Measurements from ENCODE around the gene ZPR1.

The ZPR1 gene

DNA sequence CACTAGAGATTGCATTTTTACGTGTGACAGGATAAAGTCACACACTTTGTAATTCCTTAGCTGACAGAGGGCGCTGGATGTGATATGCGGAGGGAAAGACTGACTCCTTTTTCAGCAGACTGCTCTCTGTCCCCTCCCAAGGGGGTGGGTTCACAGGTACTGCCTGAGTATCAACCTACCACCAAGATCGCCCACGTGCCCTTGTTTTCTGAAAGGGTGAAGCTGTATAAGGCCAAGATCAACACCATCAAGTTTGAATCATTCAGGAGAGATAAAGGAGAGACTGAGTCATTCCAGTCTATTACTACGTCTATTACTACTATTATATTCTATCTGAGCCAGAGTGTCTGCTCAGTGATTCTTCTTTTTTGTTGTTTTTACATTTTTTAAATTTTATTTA lies 45.7 kb downstream of the ZPR1 start:
- no peak for DNase-seq

DNA sequence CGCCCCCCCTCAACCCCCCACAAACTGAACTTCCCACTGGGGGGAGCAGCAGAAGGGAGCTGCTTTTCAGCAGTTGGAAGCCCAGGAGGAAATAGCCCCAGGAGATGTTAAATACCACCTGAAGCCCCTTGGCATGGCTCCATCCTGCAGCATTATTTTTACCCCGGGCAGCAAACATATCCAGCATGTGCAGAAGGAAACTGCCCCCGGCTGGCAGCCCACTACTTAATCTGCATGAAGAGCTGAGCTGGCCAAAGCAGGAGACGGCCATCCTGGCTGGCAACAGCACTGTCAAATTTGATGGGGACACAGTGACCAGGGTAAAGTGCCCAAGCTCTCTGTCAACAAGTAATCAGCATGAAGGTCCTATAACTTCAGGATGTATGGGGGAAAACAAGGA lies 47.1 kb downstream of the ZPR1 start:
- DNase-seq: no peak

DNA sequence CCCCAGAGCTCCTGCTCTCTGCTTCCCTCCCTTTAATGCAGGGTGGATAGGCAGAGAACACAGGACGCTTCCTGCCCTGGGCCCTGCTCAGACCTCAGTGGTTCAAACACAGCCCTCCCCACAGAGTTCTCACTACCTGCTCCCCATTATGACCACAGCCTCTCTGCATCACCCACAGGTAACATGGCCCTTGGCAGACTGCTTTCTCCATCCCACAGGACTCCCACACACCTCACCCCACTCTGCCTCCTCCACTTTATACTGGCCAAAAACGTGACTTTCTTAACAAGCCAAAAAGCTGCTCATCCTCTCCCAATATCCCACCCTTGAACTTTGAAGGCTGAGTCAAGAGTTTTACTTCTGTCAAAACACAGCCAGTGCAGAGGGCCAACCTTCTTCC lies 48.8 kb downstream of the ZPR1 start:
- DNase-seq: no peak

DNA sequence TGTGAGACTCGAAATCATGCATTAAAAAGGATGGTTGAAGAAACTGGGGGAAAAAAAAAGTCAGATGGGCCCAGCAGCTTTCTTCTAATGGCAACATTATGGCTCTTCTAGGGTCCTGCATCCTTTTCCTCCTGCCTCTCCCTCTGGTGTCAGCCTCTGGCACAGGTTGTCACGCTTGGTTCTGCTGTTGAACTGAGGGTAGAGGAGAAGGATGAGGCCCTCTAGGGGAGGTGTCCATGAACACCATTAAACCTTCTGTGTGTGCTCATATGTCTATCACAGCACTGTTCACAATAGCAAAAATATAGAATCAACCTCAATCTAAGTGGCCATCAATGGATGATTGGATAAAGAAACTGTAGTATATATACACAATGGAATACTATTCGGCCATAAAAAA lies 51.1 kb downstream of the ZPR1 start:
- no peak for DNase-seq

DNA sequence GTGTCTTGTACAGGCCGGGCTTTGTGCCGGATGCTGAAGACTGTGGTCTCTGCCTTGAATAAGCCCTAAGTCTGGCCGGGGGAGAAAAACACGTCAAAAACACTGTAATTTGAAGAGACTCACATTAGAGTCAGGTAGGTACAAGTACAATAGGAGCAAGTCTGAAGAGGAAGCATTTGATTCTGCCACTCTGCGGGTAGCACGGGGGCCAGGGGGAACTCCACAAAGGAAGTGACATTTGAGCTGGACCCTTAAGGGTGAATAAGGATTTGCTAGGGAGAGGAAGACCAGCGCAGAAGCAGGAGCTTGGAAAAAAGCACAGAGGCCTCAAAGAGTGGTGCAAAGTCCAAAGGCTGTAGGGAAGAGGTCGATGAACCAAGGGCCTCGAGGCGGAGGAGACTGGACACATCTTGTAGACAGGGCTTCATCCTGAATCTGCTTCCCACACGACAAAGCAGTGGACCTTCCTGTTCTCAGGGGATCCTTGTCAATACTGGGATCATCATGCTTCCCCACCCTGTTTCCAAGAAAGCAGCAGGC lies 53.8 kb downstream of the ZPR1 start:
- DNase-seq: no peak

DNA sequence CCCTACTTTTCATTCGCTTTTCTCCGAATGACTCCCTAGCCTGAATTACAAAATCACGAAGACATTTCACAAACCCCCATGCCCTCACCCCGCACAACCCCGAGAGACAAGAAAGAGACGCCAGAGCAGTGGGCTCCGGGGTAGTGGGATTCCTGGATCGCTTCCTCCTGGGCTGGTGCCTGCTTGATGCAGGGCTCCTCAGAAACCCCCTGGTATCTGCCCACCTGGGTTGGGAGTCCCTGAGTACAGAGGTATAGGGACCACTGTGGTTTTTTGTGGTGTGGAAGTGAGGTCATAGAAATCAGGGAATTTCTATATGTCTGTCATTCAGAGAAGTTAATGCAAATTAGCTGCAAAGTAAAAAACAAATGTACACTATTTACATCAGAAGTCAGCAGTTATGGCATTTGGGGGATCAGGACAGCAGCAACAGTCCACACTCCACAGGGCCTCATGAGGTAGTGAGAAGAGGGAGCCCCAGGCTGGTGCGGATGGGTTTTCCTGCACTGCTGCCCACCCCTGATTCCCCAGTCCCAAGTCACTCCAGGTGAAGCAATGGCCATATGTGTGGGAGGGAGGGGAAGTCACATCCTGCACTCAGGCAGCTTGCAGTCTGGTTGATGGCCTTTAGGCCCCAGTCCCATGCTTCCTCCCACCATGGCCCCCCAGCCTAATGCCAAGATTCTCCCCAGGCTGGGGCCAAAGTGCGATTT lies 54.6 kb downstream of the ZPR1 start:
- no peak for DNase-seq

DNA sequence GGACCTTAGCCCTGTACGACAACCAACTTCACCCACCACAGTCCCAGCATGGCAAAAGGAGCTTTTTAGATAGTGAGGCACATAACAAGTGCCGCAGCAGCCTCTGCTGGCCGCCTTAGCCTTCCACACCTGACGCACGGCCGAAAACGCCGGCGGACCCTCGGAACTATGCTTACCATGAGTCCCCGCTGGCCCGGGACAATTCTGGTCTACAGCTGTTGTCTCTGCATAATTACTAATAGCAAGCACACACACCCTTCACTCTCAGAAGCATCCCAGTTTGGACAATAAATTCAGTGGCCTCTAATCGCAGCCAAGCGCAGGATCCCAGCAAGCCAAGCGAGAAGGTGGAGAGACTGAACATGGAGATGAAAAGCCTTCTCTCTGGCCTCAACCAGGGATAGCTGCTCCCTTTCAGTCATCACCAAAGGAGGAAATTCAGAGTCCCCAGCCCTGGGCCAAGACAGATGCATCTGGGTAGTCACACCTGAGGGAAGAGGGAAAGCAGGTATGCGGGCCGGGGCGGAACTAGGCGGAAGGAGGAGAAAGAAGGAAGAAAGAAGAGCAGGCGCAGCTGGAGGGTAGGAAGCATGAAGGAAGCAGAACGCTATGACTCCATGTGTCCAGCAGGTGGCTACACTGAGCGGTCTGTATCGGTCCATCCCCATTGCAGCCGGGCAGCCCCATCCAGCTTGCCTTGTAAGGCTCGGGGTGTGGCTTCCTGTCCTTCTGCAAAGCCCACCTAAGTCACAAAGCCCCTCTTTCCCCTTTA lies 55.4 kb downstream of the ZPR1 start:
- DNase-seq: peak; percentile 32

DNA sequence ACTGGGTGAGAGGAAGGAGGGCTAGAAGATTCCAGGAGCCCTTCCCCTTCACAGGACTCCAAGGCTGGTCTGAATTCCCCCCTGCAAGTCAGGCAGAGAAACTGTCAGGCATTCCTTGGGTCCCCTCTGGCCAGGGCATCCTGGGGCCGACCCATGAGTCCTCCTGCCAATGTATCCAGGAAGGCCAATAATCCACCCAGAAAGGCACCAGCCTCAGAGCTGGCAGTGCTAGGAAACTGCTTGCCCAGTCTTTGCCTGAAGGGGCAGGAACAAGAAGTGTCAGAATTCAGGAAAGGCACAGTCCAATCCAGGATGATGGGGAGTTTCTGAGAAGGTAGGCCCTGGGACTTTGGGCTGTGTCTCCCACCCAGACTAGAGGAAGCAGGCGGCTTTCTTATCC lies 56.0 kb downstream of the ZPR1 start:
- no peak for DNase-seq

DNA sequence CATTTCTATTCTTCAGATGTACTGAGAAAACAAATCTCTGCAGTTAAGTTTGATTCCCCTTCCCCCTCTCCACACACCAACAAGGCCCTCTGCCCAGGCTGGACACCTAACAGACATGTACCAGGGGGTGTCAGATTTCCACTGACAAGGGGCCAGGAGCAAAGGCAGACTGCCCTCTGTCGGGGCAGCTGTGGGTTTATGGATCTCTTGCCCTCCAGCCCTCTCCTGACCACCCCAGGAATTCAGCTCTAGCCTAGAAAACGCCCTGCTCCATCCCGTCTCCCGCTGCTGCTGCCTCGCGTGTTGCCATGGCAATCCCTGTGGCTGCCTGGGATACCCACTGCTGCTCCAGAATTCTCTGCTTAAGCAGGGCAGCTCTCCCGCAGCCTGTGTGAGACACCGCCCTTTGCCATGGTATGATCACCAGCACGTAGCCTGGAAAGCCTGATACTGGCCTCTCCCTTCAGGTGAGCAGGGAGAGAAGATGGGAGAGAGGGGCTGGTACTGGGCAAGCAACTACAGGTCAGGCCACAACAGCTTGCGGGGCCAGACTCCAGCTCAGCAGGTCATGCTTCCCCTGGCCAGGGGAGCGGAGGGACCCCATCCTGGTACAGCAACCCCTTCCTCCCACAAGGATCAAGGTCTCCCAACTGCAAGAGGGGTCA lies 56.6 kb downstream of the ZPR1 start:
- no peak for DNase-seq

DNA sequence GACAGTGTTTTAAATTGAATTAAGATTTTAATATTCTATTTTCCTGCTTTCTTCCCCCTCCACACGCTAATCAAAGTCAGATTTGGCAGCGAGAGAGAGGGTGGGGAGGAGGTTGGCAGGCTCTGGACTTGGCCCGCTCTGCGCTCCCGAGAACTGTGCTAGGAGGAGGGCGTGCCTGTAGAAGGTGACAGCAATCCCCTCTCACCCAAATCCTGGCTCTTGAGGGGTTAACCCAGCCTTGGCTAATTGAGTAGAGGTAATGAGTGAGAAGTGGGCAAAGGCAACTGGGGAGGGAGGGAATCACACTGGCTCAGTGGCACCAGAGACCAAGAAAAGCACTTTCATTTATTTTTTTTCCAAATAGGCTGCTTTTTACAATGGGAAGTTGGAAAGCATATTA lies 57.2 kb downstream of the ZPR1 start:
- DNase-seq: no peak

DNA sequence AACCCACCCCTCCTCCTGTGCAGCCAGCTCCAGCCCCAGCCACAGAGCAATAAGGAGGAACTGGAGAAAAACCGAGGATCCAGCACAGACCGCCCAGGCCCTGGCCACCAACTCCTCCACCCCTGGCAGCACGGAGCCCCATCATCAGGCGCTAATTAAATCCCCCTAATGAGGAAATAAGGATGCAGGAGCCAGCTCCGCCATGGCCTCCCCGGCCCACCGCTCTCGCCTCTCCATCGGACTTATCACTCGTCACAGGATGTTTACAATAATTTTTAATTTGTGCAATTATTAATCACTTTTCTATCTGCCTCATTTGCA lies 57.6 kb downstream of the ZPR1 start:
- DNase-seq: no peak

DNA sequence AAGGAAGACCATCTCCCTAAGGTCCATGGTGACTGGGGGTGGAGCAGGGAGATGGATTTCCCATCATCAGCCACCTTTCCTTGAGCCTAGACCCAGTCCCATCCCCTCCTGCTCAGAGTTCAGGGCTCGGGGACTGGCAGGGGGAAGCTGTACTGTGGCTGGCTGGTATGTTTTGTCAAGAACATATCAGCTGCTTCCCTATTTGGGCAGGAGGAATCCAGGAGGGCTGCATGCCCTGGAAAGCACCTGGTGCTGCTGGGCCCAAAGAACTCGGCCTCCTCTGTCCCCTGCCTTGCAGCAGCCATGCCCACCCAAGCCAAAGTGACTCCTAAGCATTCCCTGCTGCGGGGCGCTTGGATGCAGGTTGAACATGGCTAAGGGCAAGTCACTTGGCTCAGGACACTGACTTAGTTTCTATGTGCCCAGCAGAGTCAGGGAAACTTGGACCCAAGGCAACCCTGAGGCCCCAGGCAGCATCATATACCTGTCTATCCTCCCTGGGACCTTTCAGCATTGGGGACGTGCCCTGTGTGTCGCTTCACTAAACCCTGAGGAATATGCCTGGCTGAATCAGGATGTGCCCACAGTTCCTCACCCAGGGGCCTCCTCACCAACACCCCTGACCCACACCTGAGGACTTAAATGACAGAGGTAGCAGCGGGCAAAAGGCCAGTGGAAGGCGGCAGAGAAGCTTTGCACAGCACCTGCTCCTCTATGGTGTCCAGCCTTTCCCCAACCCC lies 58.2 kb downstream of the ZPR1 start:
- DNase-seq: no peak

DNA sequence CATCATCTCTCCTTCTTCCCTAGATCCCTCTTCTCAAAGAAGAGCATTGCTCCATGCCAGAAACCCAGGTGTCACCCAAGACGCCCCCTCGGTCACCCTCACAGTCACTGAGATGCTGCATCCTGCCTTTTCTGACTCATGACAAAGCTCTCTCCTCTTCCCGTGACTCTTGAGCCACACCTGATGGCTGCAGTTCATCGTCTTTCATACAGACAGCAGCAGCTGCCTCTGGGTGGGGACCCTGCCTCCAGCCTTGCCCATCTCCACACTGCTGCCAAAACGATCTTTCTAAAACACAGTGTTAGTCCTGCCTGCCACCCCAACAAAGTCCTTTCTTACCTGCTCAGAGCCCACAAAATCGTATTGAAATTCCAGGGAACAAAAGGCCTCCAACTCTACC lies 59.8 kb downstream of the ZPR1 start:
- no peak for DNase-seq

DNA sequence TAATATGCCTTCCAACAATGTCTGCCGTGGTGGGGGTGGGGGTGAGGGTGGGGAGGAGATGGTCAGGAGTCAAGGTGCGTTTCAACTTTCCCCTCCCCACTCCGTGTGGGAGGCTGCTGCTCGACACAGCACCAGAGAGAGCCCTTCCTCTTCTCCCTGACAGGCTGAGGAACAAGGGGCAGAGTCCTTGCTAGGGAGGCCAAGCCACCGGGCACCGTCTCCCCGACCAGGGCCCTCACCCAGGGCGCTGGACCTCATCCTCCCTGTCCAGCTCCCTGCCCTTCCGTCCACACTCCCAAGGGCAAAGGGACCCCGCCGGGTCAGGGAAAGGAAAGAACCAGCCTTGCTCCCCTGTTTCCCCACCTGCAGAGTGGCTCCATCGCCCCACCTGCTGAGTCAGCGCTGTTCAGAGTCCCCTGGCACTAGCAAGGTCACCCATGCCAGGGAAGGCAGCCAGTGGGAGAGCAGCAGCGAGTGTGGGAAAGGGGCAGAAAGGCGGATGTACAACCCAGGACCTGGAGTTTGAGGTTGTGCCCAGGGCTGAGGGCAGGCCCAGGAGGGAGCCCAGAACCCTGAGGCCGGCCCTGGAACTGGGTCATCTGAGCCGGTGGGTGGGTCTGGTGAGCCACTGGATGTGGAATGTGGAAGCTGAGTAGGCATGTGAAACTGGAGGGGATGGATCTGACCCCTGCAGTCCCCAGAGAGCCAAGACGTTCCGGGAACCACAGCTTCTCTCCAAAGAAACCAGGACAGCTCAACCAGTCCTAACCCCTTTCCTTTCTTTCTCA lies 62.2 kb downstream of the ZPR1 start:
- no peak for DNase-seq

DNA sequence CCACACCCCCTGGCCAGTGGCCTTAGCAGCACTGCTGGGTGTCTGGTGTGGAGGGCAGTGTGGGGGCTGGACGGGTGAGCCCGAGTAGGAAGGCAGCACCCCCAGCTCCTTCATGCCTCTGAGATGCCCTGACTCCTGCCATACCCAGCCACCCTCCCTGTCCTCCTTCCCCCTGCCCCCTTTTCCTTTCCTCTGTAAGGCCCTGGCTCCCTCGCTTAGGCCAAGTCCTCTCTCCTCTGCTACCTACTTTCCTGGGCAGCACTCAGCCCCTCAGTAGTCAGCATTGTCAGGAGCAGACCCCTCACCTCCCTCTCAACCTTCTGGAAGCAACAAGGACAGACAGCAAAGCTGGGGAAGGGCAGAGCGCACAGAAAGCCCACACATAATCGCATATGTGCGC lies 63.0 kb downstream of the ZPR1 start:
- DNase-seq: no peak
